Measurements from ENCODE around the gene FDX2.
"Not testable (repeated sequence)": the region's sequence is repeated elsewhere in the genome, so short reads cannot be mapped to it uniquely, and the experiment has no call there.

FDX2 gene

GRCh38 chr19:10315335-10316214 lies at the start of gene FDX2:
TSS of gene FDX2 (minus strand) at chr19:10316015. CDS start at chr19:10315996, 19 bp downstream.
- peak; percentile 77 for DNase-seq

- no peak for DNase-seq
Measured at GRCh38 chr19:10365518-10365917, 49.7 kb upstream of the FDX2 start.

GRCh38 chr19:10364644-10365043 lies 48.8 kb upstream of the FDX2 start:
- DNase-seq = no peak

GRCh38 chr19:10363789-10364281 lies 48.0 kb upstream of the FDX2 start:
- DNase-seq = no peak

- DNase-seq = no peak
Measured at GRCh38 chr19:10362259-10362658, 46.4 kb upstream of the FDX2 start.

- DNase-seq = no peak
Measured at GRCh38 chr19:10361569-10362011, 45.8 kb upstream of the FDX2 start.

- DNase-seq = no peak
Measured at GRCh38 chr19:10356431-10356830, 40.6 kb upstream of the FDX2 start.

GRCh38 chr19:10353793-10354391 lies 38.1 kb upstream of the FDX2 start:
- peak; percentile 45 for DNase-seq

- no peak for DNase-seq
Measured at GRCh38 chr19:10352764-10353671, 37.2 kb upstream of the FDX2 start.

- no peak for DNase-seq
Measured at GRCh38 chr19:10346509-10346908, 30.7 kb upstream of the FDX2 start.

GRCh38 chr19:10344780-10345179 lies 29.0 kb upstream of the FDX2 start:
- DNase-seq = no peak

- no peak for DNase-seq
Measured at GRCh38 chr19:10343495-10343894, 27.7 kb upstream of the FDX2 start.

GRCh38 chr19:10339977-10340376 lies 24.2 kb upstream of the FDX2 start:
- no peak for DNase-seq

- DNase-seq = no peak
Measured at GRCh38 chr19:10339380-10339960, 23.7 kb upstream of the FDX2 start, which contains the start of gene ICAM3. TSS of gene ICAM3 (minus strand) at chr19:10339624. CDS start at chr19:10339614, 10 bp downstream.

- DNase-seq = no peak
Measured at GRCh38 chr19:10338940-10339339, 23.1 kb upstream of the FDX2 start.

GRCh38 chr19:10336725-10337124 lies 20.9 kb upstream of the FDX2 start:
- DNase-seq = not testable (repeated sequence)

- no peak for DNase-seq
Measured at GRCh38 chr19:10335352-10335985, 19.7 kb upstream of the FDX2 start.

GRCh38 chr19:10334588-10335351 lies 19.0 kb upstream of the FDX2 start:
- peak; percentile 87 for DNase-seq

GRCh38 chr19:10333758-10334587 lies 18.2 kb upstream of the FDX2 start:
- DNase-seq = no peak

All from fibroblast of skin of right biceps (primary cell).